GM12892 (cell line): ENCODE measurements around the gene CHCHD3.

Experiments used
- POLR2A ChIP-seq: IDR thresholded peaks from 2 replicates; pipeline ENCODE4 v1.6.1; 2011; ENCODE audit warnings: low read depth, low read length, control low read depth
- POLR2AphosphoS5 ChIP-seq: IDR thresholded peaks from 2 replicates; pipeline ENCODE4 v1.6.1; 2011; ENCODE audit warnings: low read depth, low read length, control low read depth
- TAF1 ChIP-seq: IDR thresholded peaks from 2 replicates; pipeline ENCODE4 v1.6.1; 2011; ENCODE audit warnings: low read depth, mild to moderate bottlenecking, control low read depth, low read length, borderline replicate concordance

DNA sequence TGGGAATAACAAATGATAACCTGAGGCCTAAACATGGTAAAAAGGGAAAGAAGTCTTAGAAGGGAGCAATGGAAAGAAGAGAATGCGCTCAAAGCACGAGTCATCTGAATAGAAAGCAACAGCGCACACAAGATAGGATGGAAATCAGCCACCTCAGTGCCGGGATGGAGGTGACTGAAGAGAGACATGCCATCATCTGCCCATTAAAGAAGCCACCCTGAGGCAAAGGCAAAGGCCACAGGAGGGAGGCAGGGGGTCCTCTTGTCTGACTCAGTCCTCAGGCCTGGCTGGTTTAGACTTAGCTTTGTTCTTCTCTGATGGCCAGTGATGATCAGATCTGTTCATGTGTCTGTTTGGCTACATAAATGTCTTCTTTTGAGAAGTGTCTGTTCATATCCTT lies 180.6 kb downstream of the CHCHD3 start:
- no peak for TF ChIP-seq TAF1
- TF ChIP-seq POLR2A: no peak
- no peak for TF ChIP-seq POLR2AphosphoS5
